ENCODE measurements around the gene WSB2. TPM values are rescaled to one million over a fixed set of nuclear protein-coding genes. Genes with fewer than 3 reads are reported as not detected.

The WSB2 gene
- total and polyA plus RNA-seq, 10 of the 15 experiments (the other 5 are each of a cell fraction or from before 2014, with no cell fraction given): 18.3 to 82.6 (median 43.7) TPM

GRCh38 chr12:118035190-118036041 is 25.6 kb downstream of the WSB2 start (continued):
- TF ChIP-seq SIN3A (IDR thresholded peaks at IDR 0.05; ENCODE audit: low read depth, low read length) (no peak), MXI1 (IDR thresholded peaks at IDR 0.05; ENCODE audit: low read depth, low read length) (no peak), HDGF (IDR thresholded peaks at IDR 0.05) (0 out of 2 replicates have a peak, but pooled peaks have one; percentile 19), GABPA (IDR thresholded peaks at IDR 0.05; ENCODE audit: low read depth) (no peak), SUZ12 (IDR thresholded peaks at IDR 0.05; ENCODE audit: unreplicated experiment) (no peak), SRF (IDR thresholded peaks at IDR 0.05; ENCODE audit: low read depth in 2 of 2, low read length in 2 of 2) (no peak), BMI1 (IDR thresholded peaks at IDR 0.05; ENCODE audit: borderline replicate concordance) (no peak; the same call in 1 of the 2 replicates), EZH2 (IDR thresholded peaks at IDR 0.05; ENCODE audit: borderline replicate concordance, control insufficient read depth, low read depth, low read length) (no peak), IRF4 (IDR thresholded peaks at IDR 0.05; ENCODE audit: low read depth, low read length) (peak; percentile 78; the same call in 1 of the 2 replicates), MTA2 (IDR thresholded peaks at IDR 0.05; ENCODE audit: low read depth) (peak; percentile 88)

GRCh38 chr12:118034429-118035189 is 26.4 kb downstream of the WSB2 start:
- ChIA-PET RAD21 (ENCODE audit: unreplicated experiment) (interaction anchor here (0.6 to 2.7 kb wide), 8 partner anchors 21 to 177 kb away, joined by 3 to 24 read pairs (median 7); no protein-coding TSS in a partner anchor), CTCF (interaction anchor here (0.7 to 7.5 kb wide), 17 partner anchors 11 to 184 kb away, joined by 3 to 111 read pairs (median 5); partner anchors contain the start of gene RFC5), SMC1A (ENCODE audit: uncharacterized antibody, unreplicated experiment) (interaction anchor here (0.7 to 5.4 kb wide), 8 partner anchors 14 to 185 kb away, joined by 3 to 64 read pairs (median 4); partner anchors contain the start of gene RFC5), POLR2A (interaction anchor here (1.3 to 2.2 kb wide), 4 partner anchors 11 to 160 kb away, joined by 3 to 6 read pairs (median 5); no protein-coding TSS in a partner anchor)
- DNase-seq (ENCODE audit: low read depth, low spot score) (no peak), ATAC-seq (peak; percentile 27), FAIRE-seq (peak; percentile 31)
- H3K9me3 ChIP-seq (replicated peaks; ENCODE audit: control insufficient read depth, insufficient read depth, low read length): peaks cover 6% of the 10 kb centered on the region; the same call in 2 of the 3 replicates
- H3K4me3 ChIP-seq: no peak overlapping the region
- 91% methylated on average over 5 of the region's 5 CpGs for WGBS (ENCODE audit: insufficient coverage, insufficient replicate concordance, low lambda C conversion rate, missing lambda C conversion rate)
- in situ Hi-C loops (cut with MboI) (no loop called here), intact Hi-C loops (cut with micrococcal nuclease; ENCODE audit: unreplicated experiment) (loop anchor here (2.0 kb wide), 1 partner anchor 160 kb away; no protein-coding TSS in a partner anchor)
- peaks cover 29% of the 10 kb centered on the region for H3K4me1 ChIP-seq (ENCODE audit: control insufficient read depth, insufficient read depth, low read length)
- peak overlapping the region; percentile 75 for H3K27ac ChIP-seq (ENCODE audit: control insufficient read depth, insufficient read depth)
- BruUV-seq (replicated peaks): no TSS peak
- no peak overlapping the region for H3K9ac ChIP-seq (ENCODE audit: control insufficient read depth, insufficient read depth, low read length)
- TF ChIP-seq SMC3 (IDR thresholded peaks at IDR 0.05; ENCODE audit: borderline replicate concordance, low read length): peak; percentile 24; the same call in 1 of the 2 replicates
- TF ChIP-seq MTA3 (IDR thresholded peaks at IDR 0.05; ENCODE audit: borderline replicate concordance, low read length): no peak
- no peak for TF ChIP-seq ESRRA (IDR thresholded peaks at IDR 0.05; ENCODE audit: low read length)
- no peak for TF ChIP-seq PAX5 (IDR thresholded peaks at IDR 0.05; ENCODE audit: borderline replicate concordance, low read depth, low read length)
- peak; percentile 28; the same call in 1 of the 2 replicates for TF ChIP-seq RAD21 (IDR thresholded peaks at IDR 0.05; ENCODE audit: insufficient read depth, low read depth, low read length)
- no peak for TF ChIP-seq EP300 (IDR thresholded peaks at IDR 0.05; ENCODE audit: borderline replicate concordance in 1 of 2, control insufficient read depth in 1 of 2, low read depth in 2 of 2, low read length in 2 of 2)
- peak in 1 of 3 experiments; percentile 36; a peak in 2 of 6 replicates for TF ChIP-seq CTCF (IDR thresholded peaks at IDR 0.05 in 2 of 3, conservative IDR thresholded peaks at IDR 0.05 in 1 of 3; ENCODE audit: control insufficient read depth in 2 of 3, extremely low read depth in 1 of 3, insufficient read depth in 1 of 3, low read depth in 3 of 3, low read length in 3 of 3)
- no peak for TF ChIP-seq ZNF274 (IDR thresholded peaks at IDR 0.05; ENCODE audit: insufficient read depth, insufficient read length)
- H4K20me1 ChIP-seq (ENCODE audit: control insufficient read depth, insufficient read depth): no peaks in the 10 kb centered on the region
- no peaks in the 10 kb centered on the region for H3K79me2 ChIP-seq (ENCODE audit: control insufficient read depth, insufficient read depth, low read length)
- no peaks in the 10 kb centered on the region for H3K27me3 ChIP-seq (replicated peaks in 1 of 2; ENCODE audit: control insufficient read depth in 2 of 2, insufficient read depth in 2 of 2, low read length in 1 of 2)
- no peak overlapping the region for H2AFZ ChIP-seq (ENCODE audit: control insufficient read depth, low read depth, low read length)
- H3K4me2 ChIP-seq (ENCODE audit: control insufficient read depth, insufficient read depth): peak overlapping the region; percentile 6
- H3K36me3 ChIP-seq (ENCODE audit: control insufficient read depth in 2 of 2, insufficient read depth in 2 of 2, low read length in 1 of 2): peaks cover 16 to 50% of the 10 kb centered on the region in 2 experiments
